GM10248 (cell line): ENCODE results near the gene AATF.

Source experiments
- CTCF ChIA-PET: fragments of 300-600 bp; sonication (Branson Sonifier 250); formaldehyde crosslinking; extraction: SDS; loops from one replicate; lab custom pipeline; 2021; ENCODE audit warnings: antibody characterized with exemption; lab: Yijun Ruan, JAX
- POLR2A ChIA-PET: fragments of 350-650 bp; sonication (Branson Sonifier 250); formaldehyde crosslinking; extraction: SDS; loops from one replicate; lab custom pipeline; 2020; ENCODE audit warnings: antibody characterized with exemption; lab: Yijun Ruan, JAX
- DNase-seq: peaks from one replicate; pipeline ENCODE4 v3.0.0; 2012; ENCODE audit errors: extremely low spot score
- CTCF ChIP-seq: IDR thresholded peaks from 2 replicates; pipeline ENCODE4 v1.5.1; 2012; ENCODE audit warnings: mild to moderate bottlenecking, low read depth; ENCODE audit errors: extremely low read depth, missing control alignments, control extremely low read depth

Gene AATF

GRCh38 chr17:36929851-36930582 is 18.7 kb upstream of the AATF start:
- no peak for DNase-seq
- ChIA-PET POLR2A (no interaction called here), CTCF (no interaction called here)
- TF ChIP-seq CTCF = no peak

- POLR2A ChIA-PET = no interaction called here
- no peak for TF ChIP-seq CTCF
- DNase-seq = no peak
- CTCF ChIA-PET = no interaction called here
Observed at GRCh38 chr17:36930583-36930900, 18.2 kb upstream of the AATF start.

GRCh38 chr17:36931096-36931696 is 17.6 kb upstream of the AATF start:
- no peak for DNase-seq
- ChIA-PET POLR2A (no interaction called here), CTCF (no interaction called here)
- no peak for TF ChIP-seq CTCF

GRCh38 chr17:36931697-36932382 is 16.9 kb upstream of the AATF start:
- POLR2A ChIA-PET = no interaction called here
- no peak for DNase-seq
- TF ChIP-seq CTCF = no peak
- CTCF ChIA-PET = no interaction called here

- TF ChIP-seq CTCF = no peak
- ChIA-PET POLR2A (no interaction called here), CTCF (no interaction called here)
- DNase-seq = no peak
Observed at GRCh38 chr17:36932383-36932693, 16.4 kb upstream of the AATF start.

GRCh38 chr17:36932694-36933511 is 15.9 kb upstream of the AATF start:
- DNase-seq = peak; percentile 30
- POLR2A ChIA-PET = no interaction called here
- CTCF ChIA-PET = interaction anchor here (0.9 to 1.3 kb wide), 2 partner anchors 13 to 330 kb away, joined by 3 to 6 read pairs; no protein-coding TSS in a partner anchor
- no peak for TF ChIP-seq CTCF
